GM18526 (cell line): ENCODE data around the gene OR10G3.

Source experiments
- POLR2A ChIP-seq: IDR thresholded peaks from 3 replicates; pipeline ENCODE4 v1.6.1; 2011; ENCODE audit not compliant: insufficient read length; ENCODE audit errors: extremely low read depth

The OR10G3 gene

DNA sequence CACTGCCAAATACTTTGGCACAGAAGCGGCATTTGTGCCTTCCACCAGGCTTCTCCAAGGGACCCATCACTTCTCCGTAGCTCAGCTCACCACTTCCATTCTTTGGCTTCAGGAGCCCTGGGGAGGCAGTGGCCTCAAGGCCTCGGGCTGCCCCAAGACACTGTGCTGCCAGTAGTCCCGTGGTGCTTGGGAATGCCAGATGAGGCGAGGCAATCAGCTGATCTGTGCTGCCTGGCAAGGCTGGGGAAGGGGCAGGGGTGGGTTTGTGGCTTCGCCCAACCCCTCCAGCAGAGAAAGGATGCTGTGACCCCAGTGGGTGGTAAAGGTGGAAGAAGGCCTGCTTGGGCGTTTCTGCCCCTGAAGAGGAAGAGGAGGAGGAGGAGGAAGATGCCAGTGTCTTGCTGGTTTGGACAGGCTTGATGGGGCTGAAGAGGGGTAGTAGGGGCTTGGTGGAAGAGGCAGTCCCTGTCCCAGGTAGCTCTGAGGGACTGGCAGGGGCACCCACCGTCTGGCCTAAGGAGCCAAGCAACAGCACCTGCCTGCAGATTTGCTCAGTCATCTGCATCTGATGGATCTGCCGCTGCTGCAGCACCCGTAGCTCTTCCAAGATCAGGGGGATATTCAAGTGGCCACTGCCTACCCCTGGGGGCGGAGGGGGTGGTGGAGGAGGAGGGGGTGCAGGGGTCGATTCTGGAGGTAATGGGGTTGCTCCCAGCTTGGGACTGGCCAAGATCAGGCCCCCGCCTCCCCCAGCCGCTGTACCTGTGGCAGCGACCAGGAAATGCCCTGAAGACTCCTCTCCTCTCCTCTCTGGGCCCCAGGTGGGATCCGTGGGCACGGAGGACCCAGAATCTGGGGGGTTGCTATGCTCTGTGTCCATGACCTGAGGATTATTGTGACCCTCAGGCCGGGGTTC lies 55.0 kb downstream of the OR10G3 start:
- TF ChIP-seq POLR2A: no peak

- no peak for TF ChIP-seq POLR2A
These were observed 56.7 kb downstream of the OR10G3 start for GRCh38 chr14:21523203-21523602.

DNA sequence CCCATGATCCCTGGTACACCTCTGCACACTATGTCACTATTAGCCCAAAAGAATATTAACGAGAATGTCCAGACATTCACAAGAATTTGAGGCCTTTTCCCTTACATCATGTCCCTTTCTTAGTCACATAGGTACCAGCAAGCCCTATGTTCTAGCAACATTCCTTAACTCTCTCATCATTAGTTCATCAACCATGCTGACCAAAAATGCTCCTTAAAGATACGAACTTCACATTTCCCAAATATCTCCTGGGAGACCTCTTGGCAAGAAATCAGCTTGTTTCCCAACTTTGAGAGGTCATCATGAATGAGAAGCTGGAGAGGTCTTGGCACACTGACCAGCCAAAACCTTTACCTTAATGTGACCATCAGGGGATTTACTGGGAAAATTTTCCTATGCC lies 58.4 kb downstream of the OR10G3 start:
- no peak for TF ChIP-seq POLR2A

- TF ChIP-seq POLR2A: no peak
These were observed 59.1 kb downstream of the OR10G3 start for GRCh38 chr14:21520767-21521166.

DNA sequence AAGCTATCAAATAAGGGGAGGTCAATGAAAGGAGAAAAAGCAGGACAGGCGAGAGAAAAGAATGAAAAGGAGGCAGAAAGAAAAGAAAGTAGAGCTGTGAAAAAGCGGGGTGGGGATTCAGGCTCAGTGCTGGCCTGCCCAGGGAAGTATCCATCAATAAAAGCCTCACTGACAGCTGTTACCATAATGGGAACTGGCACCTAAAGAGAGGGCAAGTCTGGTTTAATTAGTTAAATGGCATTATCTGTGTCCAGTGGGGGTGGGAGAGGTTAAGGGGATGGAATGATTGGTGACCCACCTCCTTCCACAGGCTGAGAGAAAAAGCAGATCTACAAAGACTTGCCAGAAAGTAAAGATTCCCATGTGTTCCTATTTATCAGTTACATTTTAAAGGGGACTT lies 61.2 kb downstream of the OR10G3 start:
- TF ChIP-seq POLR2A: no peak
